Measurements from ENCODE around the gene KIAA1614.

The KIAA1614 gene

GRCh38 chr1:180911640-180912191 is 981 bp upstream of the KIAA1614 start:
- no peak for DNase-seq (ENCODE audit: low read depth)
- no peak overlapping the region for H3K4me3 ChIP-seq (ENCODE audit: low read depth, low read length)
- TF ChIP-seq MAX (IDR thresholded peaks at IDR 0.05; ENCODE audit: low read depth, low read length) (no peak), POLR2A (IDR thresholded peaks at IDR 0.05; ENCODE audit: extremely low read depth, insufficient read length) (no peak), CTCF (IDR thresholded peaks at IDR 0.05; ENCODE audit: low read depth, low read length) (no peak), MYC (IDR thresholded peaks at IDR 0.05; ENCODE audit: low read depth, low read length) (no peak)

- DNase-seq (ENCODE audit: low read depth) = no peak
- no peak for TF ChIP-seq POLR2A (IDR thresholded peaks at IDR 0.05; ENCODE audit: extremely low read depth, insufficient read length)
- no peak overlapping the region for H3K4me3 ChIP-seq (ENCODE audit: low read depth, low read length)
Measured at GRCh38 chr1:180912211-180912800, 391 bp upstream of the KIAA1614 start.

GRCh38 chr1:180915426-180915965 is 2.8 kb downstream of the KIAA1614 start:
- TF ChIP-seq CTCF (IDR thresholded peaks at IDR 0.05; ENCODE audit: low read depth, low read length) (no peak), MYC (IDR thresholded peaks at IDR 0.05; ENCODE audit: low read depth, low read length) (no peak), POLR2A (IDR thresholded peaks at IDR 0.05; ENCODE audit: extremely low read depth, insufficient read length) (no peak), MAX (IDR thresholded peaks at IDR 0.05; ENCODE audit: low read depth, low read length) (no peak)
- DNase-seq (ENCODE audit: low read depth) = no peak
- no peak overlapping the region for H3K4me3 ChIP-seq (ENCODE audit: low read depth, low read length)

- no peak overlapping the region for H3K4me3 ChIP-seq (ENCODE audit: low read depth, low read length)
- TF ChIP-seq CTCF (IDR thresholded peaks at IDR 0.05; ENCODE audit: low read depth, low read length) (no peak), POLR2A (IDR thresholded peaks at IDR 0.05; ENCODE audit: extremely low read depth, insufficient read length) (no peak), MAX (IDR thresholded peaks at IDR 0.05; ENCODE audit: low read depth, low read length) (no peak), MYC (IDR thresholded peaks at IDR 0.05; ENCODE audit: low read depth, low read length) (no peak)
- no peak for DNase-seq (ENCODE audit: low read depth)
Measured at GRCh38 chr1:180916012-180916770, 3.5 kb downstream of the KIAA1614 start.

- no peak for DNase-seq (ENCODE audit: low read depth)
- H3K4me3 ChIP-seq (ENCODE audit: low read depth, low read length) = no peak overlapping the region
- TF ChIP-seq MYC (IDR thresholded peaks at IDR 0.05; ENCODE audit: low read depth, low read length) = no peak
- TF ChIP-seq MAX (IDR thresholded peaks at IDR 0.05; ENCODE audit: low read depth, low read length) = no peak
- TF ChIP-seq POLR2A (IDR thresholded peaks at IDR 0.05; ENCODE audit: extremely low read depth, insufficient read length) = no peak
- TF ChIP-seq CTCF (IDR thresholded peaks at IDR 0.05; ENCODE audit: low read depth, low read length) = no peak
Measured at GRCh38 chr1:180916771-180917170, 4.1 kb downstream of the KIAA1614 start.

Measured in NB4 (cell line).